Femur (tissue), 1 donor: Measurements from ENCODE around the gene AUTS2.

ENCODE experiments used
- DNase-seq: peaks from one replicate; pipeline ENCODE4 v3.0.0-alpha.2; 2017

Gene AUTS2

DNA sequence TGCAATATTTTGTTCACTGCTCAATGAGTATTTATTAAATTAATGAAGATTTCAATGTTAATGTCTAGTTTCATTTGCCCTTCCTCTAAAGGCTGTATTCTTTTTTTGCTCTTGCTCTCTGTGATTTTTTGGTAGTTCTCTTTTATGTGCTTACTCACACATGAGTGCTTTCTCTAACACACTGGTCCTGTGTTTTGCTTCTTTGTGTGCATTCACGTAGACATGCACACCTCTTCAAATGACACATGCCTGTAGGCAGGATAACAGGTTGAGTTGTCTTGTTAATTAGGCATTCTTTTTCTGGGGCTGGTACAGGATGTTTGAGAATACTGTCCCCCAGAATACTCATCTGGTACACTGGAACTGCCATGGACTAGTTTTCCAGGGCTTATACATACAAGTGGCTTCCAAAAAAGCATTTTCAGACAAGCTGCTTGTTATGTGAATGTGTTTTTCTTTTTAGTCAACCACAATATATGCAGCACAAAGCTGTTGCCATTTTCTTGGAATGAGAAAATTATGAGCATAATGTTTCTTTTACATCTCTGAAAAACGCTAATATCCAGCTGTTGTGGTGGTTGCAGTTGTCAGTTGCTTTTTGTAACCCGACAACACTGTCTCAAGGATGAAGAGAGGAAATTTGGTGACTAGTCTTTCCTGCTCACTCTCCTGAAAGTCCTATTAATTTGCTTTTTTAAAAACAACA lies 416.4 kb downstream of the AUTS2 start:
- no peak for DNase-seq

GRCh38 chr7:70015353-70015752 lies 417.1 kb downstream of the AUTS2 start:
- no peak for DNase-seq

DNA sequence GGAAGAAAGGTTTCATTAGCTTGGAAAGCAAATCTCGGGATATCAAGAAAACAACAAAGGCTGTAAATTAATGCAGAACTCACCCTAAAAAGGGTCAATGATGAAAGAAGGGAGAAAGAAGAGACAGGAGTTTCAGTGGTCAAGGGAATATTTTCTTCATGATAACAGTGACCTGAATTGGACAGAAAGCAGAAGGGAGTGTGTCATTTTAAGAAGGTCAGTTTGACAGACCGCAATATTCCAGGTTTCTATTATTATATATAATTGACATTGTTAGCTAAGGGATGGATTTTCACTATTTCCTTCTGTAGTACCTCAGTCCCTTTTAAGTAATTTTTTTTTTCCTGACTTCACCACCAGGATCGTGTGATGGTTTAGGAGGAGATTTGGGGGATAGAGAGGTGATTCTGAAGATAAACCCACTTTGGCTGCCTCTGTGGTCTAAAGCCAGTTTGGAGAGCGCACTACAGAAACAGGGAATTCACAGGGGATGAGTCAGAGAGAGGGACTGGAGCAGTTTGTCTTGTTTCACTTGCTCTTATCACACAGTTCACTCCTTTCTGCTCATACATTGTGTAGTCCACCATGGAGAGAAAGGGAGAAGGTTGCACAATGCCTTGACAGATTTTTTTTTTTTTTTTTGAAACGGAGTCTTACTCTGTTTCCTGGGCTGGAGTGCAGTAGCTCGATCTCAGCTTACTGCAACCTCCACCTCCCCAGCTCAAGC lies 417.9 kb downstream of the AUTS2 start:
- DNase-seq: no peak

- no peak for DNase-seq
Measured at GRCh38 chr7:70017357-70017756, 419.1 kb downstream of the AUTS2 start.

DNA sequence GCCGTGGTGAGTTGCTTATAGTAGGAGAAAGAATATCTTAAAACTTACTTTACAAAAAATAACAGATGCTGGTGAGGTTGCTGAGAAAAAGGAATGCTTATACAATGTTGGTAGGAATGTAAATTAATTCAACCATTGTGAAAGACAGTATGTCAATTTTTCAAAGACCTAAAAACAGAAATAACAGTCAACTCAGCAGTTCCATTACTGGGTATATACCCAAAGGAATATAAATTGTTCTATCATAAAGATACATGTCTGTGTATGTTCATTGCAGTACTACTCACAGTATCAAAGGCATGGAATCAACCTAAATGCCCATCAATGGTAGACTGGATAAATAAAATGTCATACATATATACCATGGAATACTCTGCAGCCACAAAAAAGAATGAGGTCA lies 420.4 kb downstream of the AUTS2 start:
- no peak for DNase-seq

- DNase-seq: no peak
Measured at GRCh38 chr7:70027867-70028266, 429.6 kb downstream of the AUTS2 start.

DNA sequence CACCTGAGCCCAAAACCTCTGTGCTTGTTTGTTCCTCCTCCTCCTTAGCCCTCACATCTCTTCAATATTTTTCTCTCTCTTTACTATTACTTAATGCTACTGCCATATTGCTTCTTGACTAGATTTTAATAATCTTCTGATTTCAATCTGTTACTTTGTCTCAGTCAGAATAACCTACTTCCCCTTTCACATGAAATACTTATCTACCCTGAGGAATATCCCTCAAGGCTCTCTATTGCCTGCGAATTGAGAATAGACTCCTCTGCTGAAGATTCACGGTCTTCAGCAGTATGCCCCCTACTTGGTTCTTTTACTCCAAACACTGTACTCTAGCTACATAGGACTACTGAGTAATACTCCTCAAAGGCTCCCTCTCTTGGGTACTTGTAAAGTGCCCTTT lies 430.3 kb downstream of the AUTS2 start:
- DNase-seq: no peak

GRCh38 chr7:70029993-70030392 lies 431.7 kb downstream of the AUTS2 start:
- DNase-seq: no peak

DNA sequence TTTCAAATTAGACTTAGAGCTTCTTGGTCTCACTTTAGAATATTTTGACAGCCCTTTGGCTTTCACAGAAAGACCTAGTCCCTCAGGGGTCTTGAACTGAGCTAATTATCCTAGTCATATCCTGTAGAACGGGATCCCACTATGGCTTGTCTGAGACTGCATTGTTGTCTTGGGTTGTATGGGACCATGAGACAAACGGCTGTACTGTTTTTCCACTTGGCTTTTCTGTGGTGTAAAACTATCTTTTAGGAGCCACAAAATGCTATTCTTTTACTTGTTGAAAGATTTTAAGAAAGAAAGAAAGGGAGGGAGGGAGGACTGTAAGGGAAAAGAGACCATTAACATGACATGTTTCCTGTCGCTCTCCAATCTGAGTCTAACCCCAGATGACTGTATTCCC lies 432.5 kb downstream of the AUTS2 start:
- DNase-seq: no peak

DNA sequence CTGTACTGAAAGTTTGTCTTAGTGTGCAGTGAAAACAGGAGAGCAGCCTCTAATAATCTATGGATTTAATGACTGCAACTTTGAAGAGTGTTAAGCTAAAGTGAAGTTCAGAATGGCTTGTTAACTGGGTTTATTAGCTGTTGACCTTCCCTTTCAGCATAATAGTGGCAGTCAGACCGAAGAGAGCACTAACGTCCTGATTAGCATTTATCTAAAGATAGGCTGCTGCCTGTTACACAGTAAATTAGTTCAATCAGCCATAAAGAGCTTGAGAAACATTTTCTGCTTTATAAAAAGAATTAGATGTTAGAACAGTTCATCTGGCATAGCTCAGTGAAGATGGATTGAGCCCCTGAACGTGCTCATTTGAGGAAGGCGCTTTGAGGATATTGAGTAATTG lies 433.0 kb downstream of the AUTS2 start:
- no peak for DNase-seq

DNA sequence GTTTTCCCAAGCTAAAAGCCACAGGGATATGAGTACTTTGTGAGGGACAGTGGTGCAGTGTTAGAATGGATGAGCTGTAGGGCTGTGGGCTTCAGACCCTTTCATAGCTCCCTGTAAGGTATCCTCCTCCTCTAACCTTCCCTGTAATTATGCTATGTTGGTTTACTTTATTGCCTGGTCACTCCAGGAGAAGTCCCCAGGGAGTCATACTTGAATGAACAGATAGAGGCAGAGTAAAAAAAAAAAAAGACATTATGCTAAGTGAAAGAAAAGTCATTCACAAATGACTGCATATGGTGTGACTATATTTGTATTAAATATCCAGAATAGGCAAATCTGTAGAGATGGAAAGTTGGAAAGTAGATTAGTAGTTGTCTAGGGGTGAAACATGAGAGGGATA lies 434.4 kb downstream of the AUTS2 start:
- DNase-seq: no peak

GRCh38 chr7:70033226-70033625 lies 435.0 kb downstream of the AUTS2 start:
- DNase-seq: no peak

DNA sequence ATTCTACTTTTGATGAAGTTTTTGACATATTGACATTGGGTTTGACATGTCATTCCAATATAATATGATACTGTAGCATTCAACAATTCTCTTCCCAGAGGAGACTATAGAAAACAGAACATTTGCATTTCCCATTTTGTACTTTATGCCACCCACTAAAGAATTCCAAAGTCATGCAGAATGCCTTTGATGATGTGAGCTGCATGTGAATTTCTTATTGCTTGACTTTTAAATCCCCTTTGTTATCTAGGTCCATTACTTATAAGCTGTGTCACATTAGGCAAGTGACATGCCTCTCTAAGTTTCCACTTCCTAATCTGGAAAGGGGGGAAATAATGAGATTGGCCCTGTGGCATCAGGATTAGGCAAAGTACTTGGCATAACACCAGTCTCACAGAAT lies 436.7 kb downstream of the AUTS2 start:
- no peak for DNase-seq

DNA sequence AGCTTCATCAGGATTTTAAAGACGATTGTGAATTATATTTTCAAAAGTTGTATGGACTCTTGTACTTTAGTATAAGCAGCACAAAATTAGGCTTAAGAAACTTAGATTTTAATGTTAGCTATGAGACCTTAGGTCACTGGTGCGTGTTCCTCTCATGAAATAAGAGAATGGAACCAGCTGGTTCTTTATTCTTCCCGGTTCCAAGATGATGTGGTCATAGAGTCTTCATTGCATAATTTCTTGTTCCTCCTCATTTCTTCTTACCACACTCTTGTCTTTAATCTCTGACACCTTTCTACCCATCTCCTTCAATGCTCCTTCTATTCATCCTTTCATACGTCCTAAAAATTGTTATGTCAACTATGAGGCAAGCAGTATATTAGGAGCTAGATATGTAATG lies 437.2 kb downstream of the AUTS2 start:
- no peak for DNase-seq

DNA sequence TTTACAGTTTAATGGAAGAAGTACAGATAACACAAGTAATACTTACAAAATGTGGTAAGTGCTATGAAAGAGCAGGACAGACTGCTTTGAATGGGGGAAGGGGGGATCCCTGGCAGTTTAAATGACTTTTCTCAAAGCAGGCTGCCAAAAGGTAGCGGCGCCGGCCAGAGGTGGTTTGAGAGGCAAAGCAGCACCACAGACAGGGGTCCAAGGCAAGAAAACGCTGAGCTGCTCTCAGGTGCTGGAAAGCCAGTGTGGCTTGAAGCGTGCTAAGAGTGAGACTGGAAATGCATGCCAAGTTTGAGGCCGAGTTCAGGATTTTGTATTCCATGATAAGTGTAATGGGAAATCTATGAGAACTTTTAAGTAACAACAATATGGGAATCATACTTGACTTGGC lies 437.7 kb downstream of the AUTS2 start:
- no peak for DNase-seq

DNA sequence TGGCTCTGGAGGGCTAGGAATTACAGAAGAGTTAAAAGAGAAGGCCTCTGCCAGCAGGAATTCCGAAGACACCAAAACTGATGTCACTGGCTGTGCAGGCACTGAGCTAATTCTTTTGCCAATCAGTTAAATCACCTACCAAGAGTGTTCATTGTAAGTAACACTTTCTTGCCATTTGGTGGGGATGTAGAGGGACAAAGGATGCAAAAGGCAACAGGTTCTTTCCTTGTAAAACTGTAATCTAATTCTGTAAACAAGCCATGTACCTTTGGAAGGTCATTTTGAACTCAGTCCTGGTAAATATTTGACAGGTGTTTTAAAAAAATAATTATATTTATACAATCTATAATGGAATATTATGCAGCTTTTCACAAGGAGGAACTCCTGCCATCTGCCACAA lies 438.4 kb downstream of the AUTS2 start:
- DNase-seq: no peak

- DNase-seq: no peak
Measured at GRCh38 chr7:70037171-70037933, 439.1 kb downstream of the AUTS2 start.

- no peak for DNase-seq
Measured at GRCh38 chr7:70040051-70040450, 441.8 kb downstream of the AUTS2 start.

DNA sequence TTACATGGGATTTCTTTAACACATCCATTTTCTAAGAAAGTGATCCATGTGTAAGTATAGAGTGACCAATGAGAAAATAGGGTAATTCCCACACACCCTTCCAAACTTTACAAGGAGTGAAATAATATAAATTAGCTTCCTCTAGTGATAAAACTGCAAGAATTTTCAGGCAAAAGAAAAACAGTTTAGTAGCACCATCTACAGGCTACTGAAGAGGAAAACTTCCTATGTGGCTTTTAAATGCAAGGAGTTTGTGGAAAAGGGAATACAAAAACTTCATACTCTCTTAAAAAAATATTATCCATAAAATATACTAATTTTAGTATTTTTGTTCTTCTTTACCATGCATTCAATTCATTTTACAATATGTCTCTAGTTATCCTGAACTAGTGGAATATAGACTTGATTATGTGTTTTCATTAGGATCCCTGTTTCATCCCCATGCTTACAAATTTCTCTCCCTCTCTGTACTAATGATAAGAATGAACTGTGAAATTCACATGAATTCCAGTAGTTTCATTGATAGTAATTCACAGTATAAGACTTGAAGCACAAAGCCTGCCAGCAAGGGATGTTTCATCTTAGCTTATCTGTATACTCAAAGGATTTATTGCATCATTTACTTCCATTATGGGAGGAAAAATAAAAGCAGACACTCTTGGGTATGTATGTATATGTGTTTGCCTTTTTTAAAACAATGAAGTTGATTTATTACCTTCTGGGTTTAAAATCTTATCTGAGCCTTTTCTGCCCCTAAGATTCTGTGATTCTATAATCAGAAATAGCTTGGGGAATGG lies 442.9 kb downstream of the AUTS2 start:
- DNase-seq: no peak

- DNase-seq: no peak
Measured at GRCh38 chr7:70042533-70042932, 444.3 kb downstream of the AUTS2 start.

DNA sequence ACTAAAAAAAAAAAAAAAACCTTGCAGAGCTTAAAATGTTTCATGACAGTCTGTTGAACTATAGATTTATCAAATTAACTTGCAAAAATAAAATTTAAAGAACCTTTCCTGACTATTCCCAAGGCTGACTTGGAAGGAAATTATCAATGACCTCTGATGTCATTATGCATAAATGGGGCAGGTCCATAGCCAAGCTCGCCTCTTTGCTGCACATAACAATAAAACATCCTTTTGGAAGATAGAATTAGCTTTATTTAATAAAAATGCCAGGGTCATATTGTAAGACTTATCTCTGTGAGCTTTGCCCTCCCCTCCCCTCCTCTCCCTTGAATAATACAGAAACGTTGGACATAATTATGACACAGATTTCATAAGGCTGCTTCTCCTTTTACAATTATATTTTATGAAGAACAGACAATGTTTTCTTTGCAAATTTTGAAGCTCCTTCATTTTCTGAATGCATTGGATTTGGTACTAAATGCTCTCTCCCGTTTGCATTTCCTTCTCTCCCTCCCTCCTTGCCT lies 444.8 kb downstream of the AUTS2 start:
- no peak for DNase-seq

- DNase-seq: no peak
Measured at GRCh38 chr7:70044064-70044463, 445.8 kb downstream of the AUTS2 start.

DNA sequence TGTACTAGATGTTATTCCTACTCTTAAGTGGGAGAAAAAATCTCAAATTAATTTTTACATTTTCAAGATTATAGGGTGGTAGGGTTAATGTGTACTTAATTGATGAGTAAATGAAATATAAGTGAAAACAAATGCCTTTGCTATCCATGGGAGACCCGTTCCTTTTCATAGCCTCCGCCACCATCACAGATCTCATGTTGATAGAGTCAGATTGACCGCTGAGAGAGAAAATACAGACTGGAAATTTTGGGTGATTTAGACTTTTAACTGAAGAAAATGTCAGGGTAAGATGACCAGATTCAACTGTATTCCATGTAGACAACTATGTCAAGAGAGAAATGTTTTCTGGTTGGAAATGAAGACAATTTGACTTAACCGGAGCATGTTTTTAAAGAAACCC lies 446.2 kb downstream of the AUTS2 start:
- DNase-seq: no peak
